HG02610 (cell line): ENCODE results near the gene DLG1.
"Not testable (repeated sequence)": the region's sequence is repeated elsewhere in the genome, so short reads cannot be mapped to it uniquely, and the experiment has no call there.

Experiments
- ATAC-seq: cut with Tn5 transposase; IDR thresholded peaks from one replicate; pipeline ENCODE4 v1.9.1; 2021; ENCODE audit warnings: mild to moderate bottlenecking, moderate library complexity; ENCODE audit not compliant: unreplicated experiment

Gene DLG1

DNA sequence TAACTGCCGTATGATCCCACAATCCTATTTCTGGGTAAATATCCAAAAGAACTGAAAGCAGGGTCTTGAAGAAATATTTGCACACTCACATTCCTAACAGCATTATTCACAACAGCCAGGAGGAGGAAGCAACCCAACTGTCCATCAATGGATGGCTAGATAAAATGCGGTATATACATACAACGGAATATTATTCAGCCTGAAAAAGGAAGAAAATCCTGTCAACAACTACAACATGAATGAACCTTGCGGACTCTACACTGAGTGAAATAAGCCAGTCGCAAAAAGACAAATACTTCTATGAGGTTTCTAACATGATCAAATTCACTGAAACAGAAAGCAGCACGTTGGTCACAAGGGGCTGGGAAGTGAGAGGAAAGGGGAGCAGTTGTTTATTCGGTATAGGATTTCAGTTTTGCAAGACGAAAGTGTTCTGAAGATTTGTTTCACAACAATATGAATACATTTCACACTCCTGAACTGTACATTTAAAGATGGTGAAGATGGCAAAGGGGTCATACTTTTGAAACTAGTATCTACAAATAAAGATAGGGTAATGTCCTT lies 6.2 kb downstream of the DLG1 start:
- ATAC-seq, result no peak

- ATAC-seq, result no peak
These were observed 8.7 kb downstream of the DLG1 start for GRCh38 chr3:197289726-197290125.

GRCh38 chr3:197286678-197287077 lies 11.7 kb downstream of the DLG1 start:
- no peak for ATAC-seq

GRCh38 chr3:197285557-197285956 lies 12.9 kb downstream of the DLG1 start:
- ATAC-seq, result no peak

GRCh38 chr3:197283045-197283444 lies 15.4 kb downstream of the DLG1 start:
- ATAC-seq, result no peak

GRCh38 chr3:197281849-197282248 lies 16.6 kb downstream of the DLG1 start:
- no peak for ATAC-seq

- ATAC-seq, result no peak
These were observed 18.3 kb downstream of the DLG1 start for GRCh38 chr3:197280156-197280555.

- ATAC-seq, result no peak
These were observed 19.5 kb downstream of the DLG1 start for GRCh38 chr3:197278933-197279332.

DNA sequence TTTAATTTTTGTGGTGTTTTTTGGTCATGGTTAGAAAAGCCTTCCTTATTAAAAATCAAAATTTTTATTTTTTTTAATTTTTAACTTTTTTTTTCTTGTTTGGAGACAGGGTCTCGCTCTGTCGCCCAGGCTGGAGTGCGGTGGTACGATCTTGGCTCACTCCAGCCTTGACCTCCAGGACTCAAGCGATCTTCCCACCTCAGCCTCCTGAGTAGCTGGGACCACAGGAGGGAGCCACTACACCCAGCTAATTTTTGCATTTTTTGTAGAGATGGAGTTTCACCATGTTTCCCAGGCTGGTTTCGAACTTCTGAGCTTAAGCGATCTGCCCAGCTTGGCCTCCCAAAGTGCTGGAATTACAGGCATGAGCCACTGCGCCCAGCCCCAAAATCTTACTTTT lies 21.6 kb downstream of the DLG1 start:
- not testable (repeated sequence) for ATAC-seq

DNA sequence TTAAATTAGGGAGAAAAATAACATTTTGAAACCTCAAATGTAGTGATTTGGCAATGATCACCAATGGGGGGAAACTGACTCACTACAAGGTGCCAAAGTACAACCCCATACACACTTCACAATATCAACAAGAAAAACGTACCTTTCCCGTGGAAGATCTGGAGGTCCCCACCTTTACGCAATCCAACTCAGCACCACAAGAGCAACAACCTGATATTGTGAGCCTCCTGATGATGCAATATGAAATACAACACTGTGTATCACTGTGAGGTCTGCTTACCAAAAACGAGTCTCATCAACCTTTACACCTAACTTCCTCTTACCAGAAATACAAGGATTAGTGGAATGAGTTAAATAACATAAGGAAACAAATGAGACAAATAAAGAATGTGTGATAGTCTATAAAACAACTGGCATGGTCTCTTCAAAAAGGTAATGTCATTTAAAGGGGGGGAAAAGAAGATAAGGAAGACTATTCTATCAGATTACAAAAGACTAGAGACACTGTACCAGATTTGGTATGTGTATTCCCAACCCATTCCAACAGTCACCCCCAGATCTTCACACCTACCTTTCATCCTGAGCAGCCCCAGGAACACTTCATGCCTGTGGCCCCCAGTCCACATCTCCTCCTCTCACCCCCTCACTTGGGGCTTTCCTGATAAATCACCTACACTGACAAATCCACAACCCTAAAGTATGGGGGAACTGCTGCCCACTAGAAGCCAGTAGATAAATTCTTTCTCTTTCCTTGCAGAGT lies 27.7 kb downstream of the DLG1 start:
- no peak for ATAC-seq

GRCh38 chr3:197269024-197269423 lies 29.4 kb downstream of the DLG1 start:
- ATAC-seq, result no peak

GRCh38 chr3:197268294-197268693 lies 30.1 kb downstream of the DLG1 start:
- ATAC-seq, result no peak

GRCh38 chr3:197266331-197266730 lies 32.1 kb downstream of the DLG1 start:
- no peak for ATAC-seq

DNA sequence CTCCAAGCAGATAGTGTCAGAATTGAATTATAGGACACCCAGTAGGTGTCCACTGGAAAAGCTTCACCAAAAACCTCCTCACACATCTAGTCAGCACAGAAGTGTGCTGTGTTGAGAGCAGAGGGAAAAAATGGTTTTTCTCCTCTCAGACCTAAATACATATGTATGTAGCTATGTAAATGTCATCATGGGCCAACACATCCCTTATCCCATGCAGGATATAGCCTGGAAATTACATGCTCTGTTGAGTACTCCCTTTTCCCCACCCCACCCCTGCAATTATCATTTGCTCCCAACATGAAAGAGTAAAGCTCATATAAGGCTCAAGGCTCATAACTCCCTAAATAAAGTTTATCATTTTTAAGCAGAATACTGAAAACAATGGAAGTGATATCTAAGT lies 35.7 kb downstream of the DLG1 start:
- no peak for ATAC-seq

GRCh38 chr3:197261164-197261509 lies 37.3 kb downstream of the DLG1 start:
- ATAC-seq, result no peak

GRCh38 chr3:197260491-197261163 lies 37.8 kb downstream of the DLG1 start:
- no peak for ATAC-seq

DNA sequence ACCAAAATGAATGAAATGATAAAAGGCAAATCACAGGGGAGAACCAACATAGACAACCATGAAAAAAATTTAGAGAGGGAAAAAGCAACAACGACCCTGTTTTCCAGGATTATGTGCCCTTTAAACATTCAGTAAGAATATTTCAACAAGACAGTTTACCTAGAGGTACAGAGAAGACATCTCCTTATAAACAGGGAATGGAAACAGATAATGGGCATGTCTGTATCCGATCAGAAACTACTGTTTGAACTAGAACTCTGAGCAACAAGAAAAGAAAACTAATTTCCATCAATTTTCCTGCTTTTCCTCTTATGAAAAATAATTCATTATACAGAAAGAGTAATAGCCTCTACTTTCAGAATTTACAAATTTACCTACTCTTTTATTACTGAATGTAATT lies 39.3 kb downstream of the DLG1 start:
- ATAC-seq, result no peak

- no peak for ATAC-seq
These were observed 40.1 kb downstream of the DLG1 start for GRCh38 chr3:197258168-197258755.

DNA sequence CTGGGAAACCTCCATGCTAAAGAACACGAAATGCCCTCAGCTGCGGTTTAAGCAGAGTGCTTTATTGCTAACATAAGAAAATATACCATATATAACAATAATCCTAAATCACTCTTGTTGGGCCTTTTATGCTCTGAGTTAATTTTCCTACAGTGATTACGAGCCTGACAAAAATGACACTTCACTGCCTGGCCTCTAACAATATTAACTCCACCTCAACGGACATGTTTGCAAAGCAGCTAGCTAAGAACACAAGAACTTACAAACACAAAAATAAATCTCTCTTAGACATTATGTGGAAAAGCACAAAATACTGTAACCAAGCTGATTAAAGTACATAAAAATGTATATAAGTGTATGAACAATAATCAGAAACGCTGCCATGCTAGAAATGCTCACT lies 40.7 kb downstream of the DLG1 start:
- ATAC-seq, result no peak

DNA sequence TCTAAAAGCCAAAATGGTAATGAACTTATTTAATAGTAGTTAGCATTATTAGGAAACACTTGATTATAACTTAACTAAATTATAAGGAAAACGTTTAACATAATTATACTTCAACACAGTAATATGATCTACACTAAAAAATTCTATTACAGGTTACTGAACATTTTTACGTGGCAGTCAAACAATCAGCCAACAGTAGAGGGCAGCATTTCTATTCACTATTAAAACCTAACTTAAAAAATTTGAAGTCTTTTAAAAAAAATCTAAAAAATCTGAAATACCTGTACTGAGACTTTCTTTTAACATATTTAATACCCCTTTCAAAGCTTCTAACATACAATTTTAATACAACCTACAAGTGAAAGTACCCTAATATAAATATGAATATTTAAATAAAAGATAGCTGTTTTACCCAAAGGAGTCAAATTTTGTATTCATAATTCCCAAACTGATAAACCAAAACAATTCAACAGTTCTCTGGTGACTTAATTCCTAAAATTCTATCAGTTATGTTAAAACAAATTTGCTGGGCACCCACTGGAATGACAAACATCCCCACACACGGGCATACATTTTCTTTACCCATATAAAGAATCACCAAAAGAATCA lies 41.5 kb downstream of the DLG1 start:
- ATAC-seq, result no peak

DNA sequence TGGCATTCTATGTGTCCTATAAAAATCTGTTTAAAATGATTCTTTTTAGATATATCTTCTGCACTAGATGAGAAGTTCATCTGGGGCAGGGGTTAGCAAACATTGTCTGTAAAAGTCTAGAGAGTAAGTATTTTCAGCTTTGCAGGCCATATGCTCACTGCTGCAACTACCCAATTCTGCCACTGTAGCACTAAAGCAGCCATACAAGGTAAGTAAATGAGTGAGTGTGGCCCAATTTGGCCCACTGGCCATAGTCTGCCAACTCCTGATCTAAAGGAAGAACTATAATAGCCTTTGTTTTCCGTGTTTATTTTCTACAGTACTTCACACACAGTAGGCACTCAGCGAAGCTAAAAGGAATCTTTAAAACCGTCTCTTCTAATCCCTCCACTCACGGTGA lies 42.3 kb downstream of the DLG1 start:
- no peak for ATAC-seq
